Stimulated activated naive CD8-positive, alpha-beta T cell treated with anti-CD3 and anti-CD28 coated beads, Interleukin-15, Interleukin-2, amounts not matched to agents 100 ng/mL and 50 ng/mL, for 24 hours (primary cell): ENCODE data around the gene TCN1.
A peak's percentile ranks its signal among the peaks of the same experiment; 100 is the strongest.

Source experiments
- H3K27ac Mint-ChIP-seq: one replicate; pipeline ENCODE4 v1.8.0; 2021; ENCODE audit warnings: mild to moderate bottlenecking, mixed read lengths
- H3K27me3 Mint-ChIP-seq: one replicate; pipeline ENCODE4 v1.8.0; 2021; ENCODE audit warnings: mixed read lengths
- H3K36me3 Mint-ChIP-seq: one replicate; pipeline ENCODE4 v1.8.0; 2021; ENCODE audit warnings: low read depth, mixed read lengths
- H3K4me1 Mint-ChIP-seq: one replicate; pipeline ENCODE4 v1.8.0; 2021; ENCODE audit warnings: low read depth, mixed read lengths
- H3K4me3 Mint-ChIP-seq: one replicate; pipeline ENCODE4 v1.8.0; 2021; ENCODE audit warnings: mild to moderate bottlenecking, mixed read lengths
- H3K9me3 Mint-ChIP-seq: one replicate; pipeline ENCODE4 v1.8.0; 2021; ENCODE audit warnings: mixed read lengths

TCN1 gene

DNA sequence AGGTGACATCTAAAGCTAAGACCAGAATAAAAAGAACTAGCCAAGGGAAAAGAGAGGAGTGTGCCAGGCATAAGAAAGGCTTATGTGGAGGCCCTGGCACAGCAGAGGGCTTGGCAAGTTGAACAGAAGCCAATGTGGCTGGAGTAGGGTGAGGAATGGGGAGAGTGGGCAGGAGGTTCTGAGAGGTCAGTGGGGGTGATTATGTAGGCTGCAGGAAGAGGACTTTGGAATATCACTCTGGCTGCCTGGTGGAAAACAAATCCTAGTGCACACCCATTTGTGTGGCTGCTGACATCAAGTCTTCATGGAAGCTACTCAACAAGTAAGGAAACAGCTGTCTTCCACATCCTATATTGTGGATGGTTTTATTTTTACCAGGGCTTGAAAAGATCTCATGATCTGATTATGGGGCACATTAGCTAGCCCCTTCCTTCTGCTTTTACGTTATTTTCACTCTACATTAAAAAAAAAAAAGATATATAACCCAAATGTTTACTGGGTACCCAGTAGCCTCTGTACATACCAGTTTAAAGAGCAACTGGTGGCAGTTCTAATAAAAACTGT lies 59.2 kb downstream of the TCN1 start:
- peaks cover 28% of the 10 kb centered on the region for H3K36me3 Mint-ChIP-seq
- peak overlapping the region; percentile 7 for H3K27ac Mint-ChIP-seq
- no peaks in the 10 kb centered on the region for H3K27me3 Mint-ChIP-seq
- peaks cover 5% of the 10 kb centered on the region for H3K9me3 Mint-ChIP-seq
- peaks cover 14% of the 10 kb centered on the region for H3K4me1 Mint-ChIP-seq
- H3K4me3 Mint-ChIP-seq = no peak overlapping the region

DNA sequence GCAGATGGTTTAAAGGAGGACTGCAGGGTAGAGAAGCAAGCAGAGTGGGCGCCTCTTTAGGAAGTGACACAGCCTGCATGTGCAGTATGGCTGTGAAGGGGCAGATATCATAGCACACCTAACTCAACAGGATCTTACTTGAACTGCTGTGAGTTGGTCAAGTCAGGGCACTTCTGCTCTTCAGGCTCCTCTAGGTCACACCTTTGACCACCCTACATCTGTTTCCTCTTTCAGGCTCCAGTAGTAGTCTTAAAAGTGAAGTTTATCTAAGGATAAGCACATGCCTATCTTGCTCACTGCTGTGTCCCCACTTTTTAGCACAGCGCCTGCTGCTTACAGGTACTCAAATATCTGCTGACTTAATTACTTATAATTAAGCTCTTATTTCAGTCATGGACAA lies 62.2 kb downstream of the TCN1 start:
- H3K27me3 Mint-ChIP-seq = no peaks in the 10 kb centered on the region
- H3K36me3 Mint-ChIP-seq = peaks cover 31% of the 10 kb centered on the region
- H3K4me3 Mint-ChIP-seq = no peak overlapping the region
- no peaks in the 10 kb centered on the region for H3K9me3 Mint-ChIP-seq
- peaks cover 4% of the 10 kb centered on the region for H3K4me1 Mint-ChIP-seq
- H3K27ac Mint-ChIP-seq = no peak overlapping the region
